WTC11 (cell line): Measurements from ENCODE around the gene ABCA13. TPM values are rescaled to one million over a fixed set of nuclear protein-coding genes. Genes with fewer than 3 reads are reported as not detected.

Source experiments
- ATAC-seq: fragments of 200-7000 bp; cut with Tn5 transposase; 2 replicates; pipeline ENCODE4 v1.10.0; 2021; ENCODE audit warnings: mild to moderate bottlenecking, moderate library complexity
- CTCF ChIA-PET: fragments of 300-600 bp; sonication (Branson Sonifier 250); formaldehyde crosslinking; loops from one replicate; lab custom pipeline; 2021; ENCODE audit warnings: antibody characterized with exemption; lab: Charles Lee
- POLR2A ChIA-PET: fragments of 350-600 bp; sonication (Branson Sonifier 250); formaldehyde crosslinking; loops from one replicate; lab custom pipeline; 2021; ENCODE audit warnings: antibody characterized with exemption; lab: Charles Lee
- DNase-seq: peaks from one replicate; pipeline ENCODE4 v3.0.0; 2021; ENCODE audit warnings: low spot score
- H3K27ac Mint-ChIP-seq: 2 replicates; pipeline ENCODE4 v1.8.0; 2021; ENCODE audit warnings: mixed read lengths
- H3K27me3 Mint-ChIP-seq: 2 replicates; pipeline ENCODE4 v1.8.0; 2021; ENCODE audit warnings: low read depth, mild to moderate bottlenecking, moderate library complexity, mixed read lengths
- H3K36me3 Mint-ChIP-seq: 2 replicates; pipeline ENCODE4 v1.8.0; 2021; ENCODE audit warnings: mixed read lengths
- H3K4me1 Mint-ChIP-seq: 2 replicates; pipeline ENCODE4 v1.8.0; 2022; ENCODE audit warnings: mixed read lengths
- H3K4me3 Mint-ChIP-seq: 2 replicates; pipeline ENCODE4 v1.8.0; 2021; ENCODE audit warnings: mild to moderate bottlenecking, moderate library complexity, mixed read lengths
- H3K9me3 Mint-ChIP-seq: 2 replicates; pipeline ENCODE4 v1.8.0; 2021; ENCODE audit warnings: mixed read lengths
- CREM ChIP-seq: sonication (generic); formaldehyde crosslinking; IDR thresholded peaks from 2 replicates; pipeline ENCODE4 v1.8.1; 2022; ENCODE audit warnings: mild to moderate bottlenecking, missing genetic modification reagents, moderate library complexity
- E2F4 ChIP-seq: sonication (generic); formaldehyde crosslinking; IDR thresholded peaks from 2 replicates; pipeline ENCODE4 v1.8.1; 2022; ENCODE audit warnings: low read depth, mild to moderate bottlenecking, moderate library complexity, missing genetic modification reagents, borderline replicate concordance
- EMX1 ChIP-seq: fragments of 250-450 bp; sonication (Bioruptor Pico); IDR thresholded peaks from 2 replicates; pipeline ENCODE4 v1.8.0; 2021; ENCODE audit warnings: mild to moderate bottlenecking
- GTF2I ChIP-seq: fragments of 250-450 bp; sonication (Bioruptor Pico); conservative IDR thresholded peaks from 2 replicates; pipeline ENCODE4 v1.4.0; 2021; ENCODE audit warnings: mild to moderate bottlenecking
- JUN ChIP-seq: sonication (generic); formaldehyde crosslinking; IDR thresholded peaks from 2 replicates; pipeline ENCODE4 v1.8.0; 2023; ENCODE audit warnings: mild to moderate bottlenecking, missing genetic modification reagents
- KAT7 ChIP-seq: sonication (generic); formaldehyde crosslinking; IDR thresholded peaks from 2 replicates; pipeline ENCODE4 v1.8.1; 2023; ENCODE audit warnings: missing genetic modification reagents, mild to moderate bottlenecking, borderline replicate concordance
- NFE2L1 ChIP-seq: sonication (generic); formaldehyde crosslinking; IDR thresholded peaks from 2 replicates; pipeline ENCODE4 v1.8.1; 2023; ENCODE audit warnings: missing genetic modification reagents
- NR2C2 ChIP-seq: sonication (generic); formaldehyde crosslinking; IDR thresholded peaks from 2 replicates; pipeline ENCODE4 v1.8.0; 2022; ENCODE audit warnings: mild to moderate bottlenecking, missing genetic modification reagents
- NR3C1 ChIP-seq: sonication (generic); formaldehyde crosslinking; conservative IDR thresholded peaks from 2 replicates; pipeline ENCODE4 v1.8.1; 2023; ENCODE audit warnings: low read depth, mild to moderate bottlenecking, missing genetic modification reagents
- RELA ChIP-seq: sonication (generic); formaldehyde crosslinking; IDR thresholded peaks from 2 replicates; pipeline ENCODE4 v1.8.1; 2022; ENCODE audit warnings: missing genetic modification reagents, mild to moderate bottlenecking, borderline replicate concordance
- SOX15 ChIP-seq: fragments of 250-450 bp; sonication (Bioruptor Pico); IDR thresholded peaks from 2 replicates; pipeline ENCODE4 v1.9.0; 2021; ENCODE audit warnings: mild to moderate bottlenecking
- TEAD4 ChIP-seq: sonication (generic); formaldehyde crosslinking; IDR thresholded peaks from 2 replicates; pipeline ENCODE4 v1.8.0; 2022; ENCODE audit warnings: mild to moderate bottlenecking, missing genetic modification reagents
- TP53 ChIP-seq: sonication (generic); formaldehyde crosslinking; IDR thresholded peaks from 2 replicates; pipeline ENCODE4 v1.8.1; 2023; ENCODE audit warnings: mild to moderate bottlenecking, missing genetic modification reagents
- ZBTB21 ChIP-seq: sonication (generic); formaldehyde crosslinking; IDR thresholded peaks from 2 replicates; pipeline ENCODE4 v1.8.1; 2023; ENCODE audit warnings: mild to moderate bottlenecking, missing genetic modification reagents, borderline replicate concordance
- ZBTB43 ChIP-seq: sonication (generic); formaldehyde crosslinking; IDR thresholded peaks from 2 replicates; pipeline ENCODE4 v1.8.1; 2023; ENCODE audit warnings: mild to moderate bottlenecking, missing genetic modification reagents
- ZNF281 ChIP-seq: sonication (generic); formaldehyde crosslinking; IDR thresholded peaks from 2 replicates; pipeline ENCODE4 v1.8.0; 2023; ENCODE audit warnings: mild to moderate bottlenecking, missing genetic modification reagents
- ZNF396 ChIP-seq: fragments of 250-450 bp; sonication (Bioruptor Pico); IDR thresholded peaks from 2 replicates; pipeline ENCODE4 v1.8.0; 2021; ENCODE audit warnings: mild to moderate bottlenecking, moderate library complexity, borderline replicate concordance
- total RNA-seq: library from RNA; stranded (reverse); gene quantifications from 3 replicates; pipeline ENCODE4 v1.2.3, GENCODE V29; 2021

ABCA13 gene
- total RNA-seq, 1 experiment from 2014 or later: 0.04 TPM

- ChIA-PET POLR2A (no interaction called here), CTCF (no interaction called here)
- TF ChIP-seq ZNF396 (no peak), TP53 (no peak), GTF2I (no peak)
- Mint-ChIP-seq H3K4me1 (no peaks in the 10 kb centered on the region), H3K4me3 (no peak overlapping the region), H3K9me3 (0 out of 2 replicates have a peak, but pooled peaks cover 3% of the 10 kb centered on the region), H3K27me3 (no peaks in the 10 kb centered on the region), H3K27ac (no peak overlapping the region), H3K36me3 (no peaks in the 10 kb centered on the region)
- DNase-seq (no peak), ATAC-seq (no peak)
Measured at GRCh38 chr7:48398191-48398590, 226.9 kb downstream of the ABCA13 start.

- no peaks in the 10 kb centered on the region for H3K36me3 Mint-ChIP-seq
- TF ChIP-seq ZNF281 (CRISPR knock-in tag): no peak
- no peak for TF ChIP-seq CREM (CRISPR knock-in tag)
- no peak for TF ChIP-seq RELA (CRISPR knock-in tag)
- H3K4me1 Mint-ChIP-seq: no peaks in the 10 kb centered on the region
- ATAC-seq (no peak), DNase-seq (no peak)
- CTCF ChIA-PET: no interaction called here
- H3K27me3 Mint-ChIP-seq: no peaks in the 10 kb centered on the region
- H3K9me3 Mint-ChIP-seq: no peaks in the 10 kb centered on the region
- POLR2A ChIA-PET: no interaction called here
- no peak overlapping the region for H3K27ac Mint-ChIP-seq
- H3K4me3 Mint-ChIP-seq: no peak overlapping the region
Measured at GRCh38 chr7:48402721-48403120, 231.5 kb downstream of the ABCA13 start.

GRCh38 chr7:48408731-48409130, 237.5 kb downstream of the ABCA13 start:
- ATAC-seq: no peak
- Mint-ChIP-seq H3K4me1 (0 out of 2 replicates have a peak, but pooled peaks cover 3% of the 10 kb centered on the region), H3K9me3 (peaks cover 7% of the 10 kb centered on the region; the same call in 1 of the 2 replicates), H3K4me3 (no peak overlapping the region), H3K27ac (no peak overlapping the region), H3K36me3 (no peaks in the 10 kb centered on the region), H3K27me3 (no peaks in the 10 kb centered on the region)
- no peak for DNase-seq
- ChIA-PET CTCF (no interaction called here), POLR2A (no interaction called here)
- TF ChIP-seq NR2C2 (CRISPR knock-in tag) (no peak), E2F4 (CRISPR knock-in tag) (no peak), ZBTB43 (CRISPR knock-in tag) (no peak), NFE2L1 (no peak), EMX1 (no peak), KAT7 (no peak), SOX15 (no peak), JUN (no peak), NR3C1 (CRISPR knock-in tag) (no peak), ZBTB21 (CRISPR knock-in tag) (no peak), TEAD4 (no peak), ZNF281 (CRISPR knock-in tag) (no peak)
